GM15510 (cell line): ENCODE data around the gene CERT1.

Source experiments
- POLR2A ChIP-seq: IDR thresholded peaks from 3 replicates; pipeline ENCODE4 v1.6.1; 2011; ENCODE audit warnings: borderline replicate concordance; ENCODE audit not compliant: insufficient read length; ENCODE audit errors: extremely low read depth

The CERT1 gene

DNA sequence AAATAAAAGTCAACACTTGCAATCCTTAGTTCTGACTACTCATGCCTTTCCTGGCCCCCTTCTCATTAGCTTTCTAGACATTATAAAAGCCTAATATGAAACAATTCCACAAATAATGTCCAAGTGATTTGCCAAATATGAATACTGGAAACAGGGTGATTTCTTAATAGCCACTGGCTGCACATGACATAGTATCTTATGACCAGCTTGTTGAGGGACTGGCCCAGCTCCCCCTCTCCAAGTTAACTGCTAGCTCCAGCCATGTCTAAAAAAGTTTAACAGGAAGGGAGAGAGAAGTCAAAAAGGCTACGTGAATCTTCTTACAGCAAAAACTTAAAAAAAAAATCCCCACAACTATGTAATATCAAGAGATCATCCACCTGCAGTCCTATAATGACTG lies 1.5 kb downstream of the CERT1 start:
- no peak for TF ChIP-seq POLR2A

DNA sequence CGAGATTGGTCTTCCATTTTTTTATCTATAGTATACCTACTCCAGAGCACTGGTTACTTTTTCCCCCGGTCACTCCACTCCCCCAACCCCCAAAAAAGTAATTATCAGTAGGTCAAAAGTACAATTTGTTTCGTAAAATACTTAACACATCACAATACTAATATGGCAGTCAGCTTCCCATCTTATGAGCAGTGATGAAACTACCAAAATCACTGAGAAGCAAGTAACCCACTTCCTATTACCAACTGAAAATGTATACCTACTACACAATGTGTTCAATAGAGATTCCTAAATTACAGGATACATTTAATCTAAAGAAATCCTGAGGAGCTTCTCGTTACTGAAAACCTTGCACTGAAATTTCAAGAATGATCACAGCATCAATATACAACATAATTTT lies 1.9 kb downstream of the CERT1 start:
- no peak for TF ChIP-seq POLR2A

DNA sequence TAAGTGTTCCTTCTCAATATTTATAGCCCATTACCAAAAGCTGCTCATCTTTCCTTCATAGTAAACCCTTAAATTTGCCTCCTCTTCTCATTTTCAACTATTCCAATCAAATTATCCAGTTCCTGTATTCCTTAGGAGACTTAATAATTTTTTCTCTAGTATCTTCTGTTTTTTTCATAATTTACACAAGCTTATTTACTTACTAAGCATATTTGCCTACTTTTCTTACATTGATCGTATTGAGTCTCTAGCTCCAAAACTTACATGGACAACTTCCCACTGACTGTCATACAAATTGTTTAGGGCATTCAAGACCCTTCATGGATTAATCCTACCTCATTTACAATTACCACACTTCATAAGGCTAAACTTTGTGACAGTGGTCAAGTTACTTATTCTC lies 3.6 kb downstream of the CERT1 start:
- no peak for TF ChIP-seq POLR2A

DNA sequence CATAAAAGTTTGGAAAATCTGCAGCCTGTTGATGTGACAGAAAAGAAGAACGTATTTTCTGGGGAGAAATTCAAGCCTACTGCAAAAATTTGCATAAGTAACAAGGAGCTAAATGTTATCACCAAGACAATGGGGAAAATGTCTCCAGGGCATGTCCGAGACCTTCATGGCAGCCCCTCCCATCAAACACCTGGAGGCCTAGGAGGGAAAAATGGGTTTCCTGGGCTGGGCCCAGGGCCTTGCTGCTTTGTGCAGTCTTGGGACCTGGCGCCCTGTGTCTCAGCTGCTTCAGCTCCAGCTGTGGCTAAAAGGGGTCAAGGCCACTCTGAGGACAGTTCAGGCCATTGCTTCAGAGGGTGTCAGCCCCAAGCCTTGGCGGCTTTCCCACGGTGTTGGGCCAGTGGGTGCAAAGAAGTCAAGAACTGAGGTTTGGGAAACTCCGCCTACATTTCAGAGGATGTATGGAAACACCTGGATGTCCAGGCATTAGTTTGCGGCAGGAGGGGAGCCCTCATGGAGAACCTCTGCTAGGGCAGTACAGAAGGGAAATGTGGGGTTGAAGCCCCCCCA lies 13.1 kb downstream of the CERT1 start:
- no peak for TF ChIP-seq POLR2A

DNA sequence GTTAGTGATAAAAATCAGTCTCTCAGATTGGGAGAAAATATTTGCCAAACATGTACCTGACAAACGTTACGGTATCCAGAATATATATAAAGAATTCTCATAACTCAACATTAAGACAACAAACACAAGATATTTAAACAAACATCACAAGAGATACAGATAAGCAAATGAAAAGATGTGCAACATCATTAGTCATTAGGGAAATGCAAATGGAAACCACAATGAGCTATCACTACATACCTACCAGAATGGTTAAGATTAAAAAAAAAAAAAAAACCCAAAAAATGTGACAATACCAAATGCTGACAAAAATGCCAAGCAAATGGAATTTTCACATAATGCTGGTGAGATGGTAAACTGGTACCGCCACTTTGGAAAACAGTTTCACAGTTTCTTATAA lies 15.4 kb downstream of the CERT1 start:
- no peak for TF ChIP-seq POLR2A

DNA sequence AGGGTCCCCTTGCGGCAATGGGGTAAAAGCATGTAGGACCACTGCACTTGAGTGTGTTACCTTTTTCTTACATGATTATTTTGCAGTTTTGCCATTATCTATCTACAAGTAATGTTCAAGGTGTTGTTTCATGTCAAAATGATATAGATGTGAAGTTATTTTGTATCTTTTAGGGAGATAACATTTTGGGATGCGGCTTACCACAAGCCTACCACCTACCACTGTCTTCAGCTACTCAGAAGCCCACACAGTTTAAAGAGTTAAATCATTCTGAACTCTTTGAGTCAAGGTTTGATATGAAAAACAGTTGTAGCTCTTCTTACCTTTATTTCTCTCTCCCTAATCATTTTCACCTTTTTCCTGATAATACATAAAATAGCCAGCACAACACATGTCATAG lies 19.8 kb downstream of the CERT1 start:
- no peak for TF ChIP-seq POLR2A

DNA sequence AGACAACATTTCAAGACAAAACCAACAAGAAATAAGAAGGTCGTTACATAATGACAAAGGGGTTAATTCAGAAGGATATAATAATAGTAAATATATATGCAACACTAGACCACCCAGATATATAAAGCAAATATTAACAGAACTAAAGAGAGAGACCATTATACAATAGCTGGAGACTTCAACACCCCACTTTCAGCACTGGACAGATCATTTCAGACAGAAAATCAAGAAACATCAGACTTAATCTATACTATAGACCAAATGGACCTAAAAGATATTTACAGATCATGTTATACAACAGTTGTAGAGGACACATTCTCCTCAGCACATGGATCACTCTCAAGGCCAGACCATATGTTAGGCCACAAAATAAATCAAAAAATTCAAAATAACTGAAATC lies 26.8 kb downstream of the CERT1 start:
- no peak for TF ChIP-seq POLR2A

DNA sequence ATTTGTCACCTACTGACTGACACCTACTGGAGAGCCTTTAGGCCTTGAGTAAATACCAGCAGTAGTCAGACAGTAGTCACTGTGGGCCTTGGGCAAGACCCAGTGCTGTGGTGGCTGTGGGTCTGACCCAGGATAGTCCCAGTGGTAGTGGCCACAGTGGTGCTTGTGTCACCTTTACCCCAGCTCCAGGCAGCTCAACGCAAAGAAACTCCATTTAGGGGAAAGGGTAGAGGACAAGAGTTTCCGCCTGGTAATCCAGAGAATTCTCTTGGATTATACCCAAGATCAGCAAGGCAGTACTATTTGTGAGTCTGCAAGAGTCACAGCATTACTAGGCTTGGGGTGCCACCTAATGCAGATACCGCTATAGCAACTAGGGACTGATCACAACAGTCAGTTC lies 28.9 kb downstream of the CERT1 start:
- no peak for TF ChIP-seq POLR2A

DNA sequence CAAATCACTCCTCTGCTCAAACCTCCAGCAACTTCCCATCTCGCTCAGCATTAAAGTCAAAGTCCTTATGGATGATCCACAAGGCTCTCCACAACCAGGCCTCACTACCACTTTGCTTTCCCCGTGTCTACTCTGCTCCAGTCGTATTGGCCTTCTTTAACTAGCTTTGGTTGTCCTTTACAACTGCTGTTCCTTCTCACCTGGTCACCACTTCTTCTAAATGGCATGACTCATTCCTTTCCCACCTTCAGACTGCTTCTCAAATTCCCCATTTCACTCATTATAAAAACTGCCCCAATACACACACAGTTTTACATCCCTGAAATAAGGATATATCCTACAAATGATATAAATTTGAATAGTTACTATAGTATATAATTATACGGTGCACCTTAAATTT lies 30.4 kb downstream of the CERT1 start:
- TF ChIP-seq POLR2A: no peak

DNA sequence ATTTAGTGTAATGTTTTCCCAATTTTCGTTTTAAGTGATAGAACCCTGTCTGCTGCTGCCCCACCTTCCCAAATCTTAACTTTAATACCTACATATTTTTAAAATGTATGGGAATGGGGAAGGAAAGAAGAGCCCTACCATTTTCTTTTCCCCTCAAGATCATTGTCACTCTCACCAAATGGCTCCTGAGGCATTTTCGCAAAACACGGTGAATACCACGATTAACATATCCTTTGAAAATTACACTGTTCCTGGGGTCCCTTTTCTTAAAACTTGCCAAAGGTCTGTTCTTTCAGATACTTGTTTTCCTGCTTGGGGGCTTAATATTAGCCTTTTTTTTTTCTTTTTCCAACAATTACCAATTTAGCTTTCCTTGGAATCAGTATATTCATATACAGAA lies 36.1 kb downstream of the CERT1 start:
- TF ChIP-seq POLR2A: no peak

DNA sequence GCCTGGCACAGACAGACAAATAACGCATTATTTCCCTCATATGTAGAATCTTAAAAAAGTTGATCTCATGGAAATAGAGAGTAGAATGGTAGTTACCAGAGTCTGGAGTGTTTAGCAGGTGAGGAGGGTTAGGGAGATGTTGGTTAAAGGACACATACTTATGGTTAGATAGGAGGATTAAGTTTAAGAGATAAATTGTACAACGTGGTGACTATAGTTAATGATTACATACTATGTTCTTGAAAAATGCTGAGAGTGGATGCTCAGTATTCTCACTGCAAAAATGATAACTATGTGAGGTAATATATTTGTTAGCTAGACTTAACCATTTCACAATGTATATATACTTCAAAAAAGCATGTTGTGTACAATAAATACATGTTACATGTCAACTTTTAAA lies 38.0 kb downstream of the CERT1 start:
- no peak for TF ChIP-seq POLR2A

DNA sequence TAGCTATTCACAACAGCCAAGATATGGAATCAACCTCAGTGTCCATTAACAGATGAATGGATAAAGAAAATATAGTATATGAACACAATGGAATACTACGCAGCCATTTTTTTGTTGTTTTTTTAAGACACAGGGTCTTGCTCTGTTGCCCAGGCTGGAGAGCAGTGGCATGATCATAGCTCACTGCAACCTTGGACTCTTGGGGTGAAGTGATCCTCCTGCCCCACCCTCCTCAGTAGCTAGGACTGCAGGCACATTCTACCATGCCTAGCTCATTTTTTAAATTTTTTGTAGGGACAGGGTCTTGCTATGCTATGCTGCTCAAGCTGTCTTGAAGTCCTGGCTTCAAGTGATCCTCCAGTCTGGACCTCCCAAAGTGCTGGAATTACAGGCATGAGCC lies 38.5 kb downstream of the CERT1 start:
- TF ChIP-seq POLR2A: no peak

DNA sequence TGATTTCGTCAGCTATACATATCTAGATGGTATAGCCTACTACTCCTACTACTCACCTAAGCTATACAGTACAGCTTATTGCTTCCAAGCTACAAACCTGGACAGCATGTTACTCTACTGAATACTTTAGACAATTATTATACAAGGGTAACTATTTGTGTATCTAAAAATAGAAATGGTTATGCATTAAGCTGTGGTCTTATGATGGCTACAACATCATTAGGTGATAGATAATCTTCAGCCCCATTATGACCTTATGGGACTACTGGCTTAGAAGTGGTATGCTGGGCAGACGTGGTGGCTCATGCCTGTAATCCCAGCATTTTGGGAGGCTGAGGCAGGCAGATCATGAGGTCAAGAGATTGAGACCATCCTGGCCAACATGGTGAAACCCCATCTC lies 40.2 kb downstream of the CERT1 start:
- no peak for TF ChIP-seq POLR2A

DNA sequence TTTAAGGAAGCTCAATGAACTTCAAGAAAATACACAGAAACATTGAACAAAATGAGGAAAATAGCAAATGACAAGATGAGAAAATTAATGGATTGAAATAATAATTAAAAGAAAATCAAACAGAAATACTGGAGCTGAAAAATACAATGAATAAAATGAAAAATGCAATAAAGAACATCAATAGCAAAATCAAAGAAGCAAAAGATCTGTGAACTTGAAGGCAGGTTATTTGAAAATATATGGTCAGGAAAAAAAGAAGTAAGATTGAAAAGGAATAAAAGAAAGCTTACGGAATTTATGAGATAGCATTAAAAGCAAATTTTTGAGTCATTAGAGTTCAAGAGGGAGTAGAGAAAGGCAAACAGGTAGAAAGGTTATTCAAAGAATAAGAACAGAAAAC lies 42.4 kb downstream of the CERT1 start:
- no peak for TF ChIP-seq POLR2A

DNA sequence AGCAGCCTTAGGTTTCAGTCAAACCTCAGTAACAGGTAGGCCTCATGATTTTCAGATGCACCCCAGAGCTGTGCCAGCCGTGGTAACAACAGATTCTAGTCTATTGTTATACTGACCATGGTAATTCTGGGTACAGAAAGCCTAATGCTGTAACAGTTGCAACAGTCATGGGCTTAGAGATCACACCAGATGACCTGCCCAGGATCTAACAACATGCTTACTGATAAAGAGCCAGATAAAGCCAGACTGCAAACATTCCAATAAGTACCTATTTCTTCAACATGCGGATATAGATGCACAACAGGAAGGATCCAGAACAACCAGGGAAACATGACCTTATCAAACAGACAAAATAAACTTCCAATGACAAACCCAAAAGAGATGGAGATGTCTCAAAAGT lies 42.8 kb downstream of the CERT1 start:
- no peak for TF ChIP-seq POLR2A

DNA sequence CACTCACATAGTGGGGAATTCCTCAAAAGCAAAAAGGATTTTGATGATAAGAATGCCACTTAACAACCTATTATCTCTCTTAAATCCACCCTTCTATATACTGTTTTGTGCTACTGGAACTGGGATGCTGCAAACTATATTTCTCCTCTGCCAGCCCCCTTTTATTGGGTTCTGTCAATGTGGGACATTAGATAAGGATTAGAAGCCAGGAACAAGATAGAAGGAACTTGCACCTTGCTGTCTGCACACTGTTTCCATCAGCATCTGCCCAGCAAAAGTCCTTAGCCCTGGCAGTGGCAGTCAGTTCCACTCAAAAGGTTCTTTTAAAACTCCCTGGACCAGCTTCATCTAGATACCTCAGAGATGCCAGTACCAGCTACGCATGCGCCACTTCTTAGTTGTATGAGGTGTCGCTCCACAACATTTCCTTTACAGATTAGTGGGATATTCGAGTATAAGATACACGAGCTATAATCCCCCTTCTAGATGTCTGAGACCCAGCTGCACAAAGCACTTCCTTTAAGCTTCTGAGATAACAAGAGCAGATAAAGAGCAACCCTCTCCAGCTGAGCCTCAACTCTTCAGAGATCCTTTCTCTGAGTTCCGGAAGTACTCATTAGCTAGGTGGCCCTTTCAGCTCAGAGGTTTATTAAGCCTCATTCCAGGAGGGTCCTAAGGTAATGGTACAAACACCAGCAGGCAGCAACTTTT lies 45.3 kb downstream of the CERT1 start:
- no peak for TF ChIP-seq POLR2A

DNA sequence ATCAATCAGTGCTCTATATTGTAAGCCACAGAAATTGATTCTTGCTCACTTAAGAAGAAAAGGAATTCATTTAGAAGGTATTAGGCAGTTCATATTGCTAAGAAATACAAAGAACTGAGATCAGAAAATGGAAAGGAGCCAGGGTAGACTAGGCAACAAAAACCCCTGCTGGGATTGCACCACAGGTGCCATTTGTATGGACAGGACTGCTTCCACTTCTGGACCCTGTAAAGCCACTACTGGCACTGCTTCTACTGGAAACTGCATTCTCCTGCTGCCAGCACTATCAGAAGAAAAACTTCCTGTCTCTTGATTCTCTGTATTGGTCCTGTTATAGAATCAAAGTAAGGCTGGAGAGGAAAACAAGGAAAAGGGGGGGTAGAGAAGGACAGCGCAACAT lies 45.9 kb downstream of the CERT1 start:
- no peak for TF ChIP-seq POLR2A
